ENCODE data around the gene B3GALT4.

DNA sequence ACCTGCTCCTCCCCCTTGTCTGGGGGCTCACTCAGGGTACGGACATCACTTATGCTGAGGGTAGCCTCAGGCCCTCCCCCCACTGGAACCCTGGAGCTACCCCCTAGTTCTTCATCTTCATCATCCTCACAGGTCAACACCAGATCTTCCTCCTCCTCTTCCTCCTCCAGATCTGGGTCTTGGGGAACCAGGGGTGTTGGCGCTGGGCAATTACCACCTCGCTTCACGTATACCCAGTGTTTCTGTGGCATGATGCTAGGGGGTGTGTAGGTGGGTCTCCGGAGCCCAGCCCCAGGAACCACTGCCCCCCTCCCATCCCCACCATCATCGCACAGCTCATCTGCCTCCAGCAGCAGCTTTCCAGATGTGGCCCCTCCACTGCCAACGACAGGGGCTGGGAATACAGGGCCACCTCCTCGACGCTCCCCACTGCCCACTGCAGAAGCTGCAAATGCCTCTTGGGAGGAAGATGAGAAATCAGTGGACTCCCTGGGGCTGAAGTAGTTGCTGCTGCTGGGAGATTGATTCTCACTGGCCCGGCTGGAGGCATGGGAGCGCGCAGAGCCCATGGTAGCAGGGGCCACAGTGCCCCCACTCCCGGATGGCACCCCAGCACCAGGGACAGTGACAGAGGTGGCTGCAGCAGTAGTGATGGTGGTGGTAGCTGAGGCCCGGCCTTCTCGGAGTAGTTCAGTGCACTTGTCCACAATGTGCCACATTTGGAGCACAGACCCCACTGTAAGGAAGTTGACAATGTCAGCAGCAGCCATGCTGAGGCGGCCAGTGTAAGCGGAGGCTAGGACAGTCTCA, 39.1 kb downstream of the B3GALT4 start:
- TF ChIP-seq CTCF (IDR thresholded peaks at IDR 0.05) = no peak
- TF ChIP-seq POLR2A (IDR thresholded peaks at IDR 0.05) = no peak
